22Rv1 (cell line): ENCODE results near the gene PRAMEF13.
"Not testable (repeated sequence)": the region's sequence is repeated elsewhere in the genome, so short reads cannot be mapped to it uniquely, and the experiment has no call there.

Source experiments
- CTCF ChIP-seq: fragments of 450-650 bp; IDR thresholded peaks from 2 replicates; pipeline ENCODE4 v1.5.1; 2017; ENCODE audit warnings: mild to moderate bottlenecking
- ZFX ChIP-seq: fragments of 450-650 bp; IDR thresholded peaks from 2 replicates; pipeline ENCODE4 v1.6.1; 2017; ENCODE audit warnings: antibody characterized with exemption, borderline replicate concordance

- not testable (repeated sequence) for TF ChIP-seq CTCF, ZFX
Observed at GRCh38 chr1:13245841-13246553, 44.8 kb upstream of the PRAMEF13 start.
